H1 (cell line): Measurements from ENCODE around the gene FOSL2. TPM values are rescaled to one million over a fixed set of nuclear protein-coding genes. Genes with fewer than 3 reads are reported as not detected.

Experiments used
- CTCF ChIA-PET: fragments of 300-600 bp; sonication (Branson Sonifier 250); formaldehyde crosslinking; loops from one replicate; lab custom pipeline; 2021; ENCODE audit not compliant: partially characterized antibody; lab: Charles Lee
- POLR2A ChIA-PET: fragments of 300-600 bp; sonication (Branson Sonifier 250); formaldehyde crosslinking; loops from one replicate; lab custom pipeline; 2021; ENCODE audit warnings: inconsistent platforms; ENCODE audit not compliant: partially characterized antibody; lab: Charles Lee
- DNase-seq, 2 experiments: peaks; one replicate each; pipeline versions ENCODE4 v3.0.0 to v3.0.0-alpha.2; 2010 to 2022; ENCODE audit warnings: low spot score in 2 of 2, low read depth in 1 of 2, mixed read lengths in 1 of 2
- FAIRE-seq: peaks from 2 replicates; lab custom pipeline; 2011; peaks lifted over from hg19 to GRCh38; lab: Jason Lieb, UNC
- H2AFZ ChIP-seq: 2 replicates; pipeline ENCODE4 v1.8.1; 2012; ENCODE audit warnings: low read length, inconsistent platforms
- H2AK5ac ChIP-seq: 2 replicates; pipeline ENCODE4 v1.6.1; 2013; ENCODE audit warnings: low read depth, low read length
- H2BK120ac ChIP-seq: replicated peaks from 2 replicates; pipeline ENCODE3; 2013; ENCODE audit warnings: low read depth, low read length, inconsistent platforms
- H2BK12ac ChIP-seq: 2 replicates; pipeline ENCODE4 v1.6.1; 2013; ENCODE audit warnings: low read depth, low read length
- H2BK15ac ChIP-seq: 2 replicates; pipeline ENCODE4 v1.6.1; 2013; ENCODE audit warnings: low read length
- H2BK20ac ChIP-seq: 2 replicates; pipeline ENCODE4 v1.6.1; 2013; ENCODE audit warnings: low read length
- H2BK5ac ChIP-seq: 2 replicates; pipeline ENCODE4 v1.6.1; 2013; ENCODE audit warnings: low read depth, low read length
- H3K14ac ChIP-seq: 2 replicates; pipeline ENCODE4 v1.6.1; 2013; ENCODE audit warnings: inconsistent platforms; ENCODE audit not compliant: insufficient read length
- H3K18ac ChIP-seq: 2 replicates; pipeline ENCODE4 v1.6.1; 2013; ENCODE audit warnings: low read length; ENCODE audit errors: extremely low read depth
- H3K23ac ChIP-seq: 2 replicates; pipeline ENCODE4 v1.6.1; 2013; ENCODE audit warnings: inconsistent platforms; ENCODE audit not compliant: insufficient read length
- H3K23me2 ChIP-seq: 2 replicates; pipeline ENCODE4 v1.6.1; 2013; ENCODE audit warnings: low read depth, low read length
- H3K27ac ChIP-seq: 2 replicates; pipeline ENCODE4 v1.6.1; 2011; ENCODE audit warnings: low read depth, low read length, inconsistent platforms
- H3K27me3 ChIP-seq, 4 experiments: replicated peaks in 1 of 4; 1 replicate in 1 of 4; 2 replicates in 3 of 4; pipeline versions ENCODE4 v1.6.1 to v1.8.1; 2011 to 2013; ENCODE audit warnings: low read length in 3 of 4, mild to moderate bottlenecking in 3 of 4, inconsistent platforms in 2 of 4, mixed read lengths in 2 of 4, moderate library complexity in 1 of 4; ENCODE audit not compliant: control insufficient read depth in 3 of 4, insufficient read depth in 3 of 4; ENCODE audit errors: extremely low read depth in 1 of 4
- H3K36me3 ChIP-seq, 4 experiments: 2 replicates each; pipeline versions ENCODE4 v1.6.1 to v1.8.1; 2011 to 2013; ENCODE audit warnings: mild to moderate bottlenecking in 4 of 4, low read length in 3 of 4, moderate library complexity in 2 of 4, control low read depth in 1 of 4, inconsistent platforms in 1 of 4; ENCODE audit not compliant: insufficient read depth in 4 of 4, control insufficient read depth in 2 of 4
- H3K4ac ChIP-seq: replicated peaks from 2 replicates; pipeline ENCODE3; 2013; ENCODE audit warnings: low read length, low read depth, mixed read lengths, inconsistent platforms; ENCODE audit not compliant: insufficient read length
- H3K4me1 ChIP-seq, 4 experiments: replicated peaks in 1 of 4; 1 replicate in 1 of 4; 2 replicates in 3 of 4; pipeline versions ENCODE4 v1.6.1 to v1.8.1; 2011 to 2013; ENCODE audit warnings: low read length in 3 of 4, inconsistent platforms in 2 of 4, mixed read lengths in 1 of 4; ENCODE audit not compliant: insufficient read depth in 4 of 4, control insufficient read depth in 3 of 4
- H3K4me2 ChIP-seq, 2 experiments: 2 replicates each; pipeline versions ENCODE4 v1.6.1 to v1.8.1; 2011 to 2013; ENCODE audit warnings: low read depth in 2 of 2, low read length in 2 of 2, control low read depth in 1 of 2, inconsistent platforms in 1 of 2, mild to moderate bottlenecking in 1 of 2; ENCODE audit not compliant: insufficient read depth in 1 of 2
- H3K4me3 ChIP-seq, 4 experiments: fragments of 200-600, 300-600 bp in 1 of 4; sonication (generic), shearing (Covaris generic), sonication (Bioruptor Twin) in 1 of 4; 2 replicates each; pipeline versions ENCODE4 v1.5.1 to v1.8.1; 2011 to 2016; ENCODE audit warnings: low read length in 4 of 4, low read depth in 3 of 4, control low read depth in 2 of 4, inconsistent platforms in 2 of 4, mild to moderate bottlenecking in 2 of 4, mixed read lengths in 1 of 4, moderate library complexity in 1 of 4; ENCODE audit not compliant: insufficient read depth in 2 of 4; ENCODE audit errors: extremely low read depth in 1 of 4
- H3K56ac ChIP-seq: replicated peaks from 2 replicates; pipeline ENCODE3; 2013; ENCODE audit warnings: low read depth, mild to moderate bottlenecking, mixed read lengths, low read length, inconsistent platforms; ENCODE audit not compliant: insufficient read length
- H3K79me1 ChIP-seq: 2 replicates; pipeline ENCODE4 v1.6.1; 2013; ENCODE audit warnings: low read depth, low read length, control low read depth
- H3K79me2 ChIP-seq, 2 experiments: 2 replicates each; pipeline versions ENCODE4 v1.6.1 to v1.8.1; 2012 to 2013; ENCODE audit warnings: low read length in 2 of 2, mild to moderate bottlenecking in 2 of 2, inconsistent platforms in 1 of 2; ENCODE audit not compliant: insufficient read depth in 2 of 2, control insufficient read depth in 1 of 2
- H3K9ac ChIP-seq, 4 experiments: replicated peaks in 1 of 4; 1 replicate in 1 of 4; 2 replicates in 3 of 4; pipeline versions ENCODE4 v1.6.1 to v1.8.1; 2011 to 2013; ENCODE audit warnings: low read depth in 3 of 4, low read length in 3 of 4, control low read depth in 2 of 4, mild to moderate bottlenecking in 2 of 4, moderate library complexity in 2 of 4, inconsistent platforms in 1 of 4; ENCODE audit errors: extremely low read depth in 1 of 4
- H3K9me3 ChIP-seq, 2 experiments: 2 replicates each; pipeline versions ENCODE4 v1.6.1 to v1.8.1; 2012 to 2013; ENCODE audit warnings: mild to moderate bottlenecking in 2 of 2, moderate library complexity in 2 of 2, control low read depth in 1 of 2, inconsistent platforms in 1 of 2, low read depth in 1 of 2, low read length in 1 of 2, mixed read lengths in 1 of 2; ENCODE audit not compliant: insufficient read depth in 2 of 2
- H4K20me1 ChIP-seq, 2 experiments: replicated peaks in 1 of 2; 2 replicates each; pipeline versions ENCODE3 to v1.8.1; 2011 to 2013; ENCODE audit warnings: inconsistent platforms in 2 of 2, low read length in 2 of 2, mild to moderate bottlenecking in 1 of 2; ENCODE audit not compliant: insufficient read depth in 2 of 2, control insufficient read depth in 1 of 2
- H4K5ac ChIP-seq: 2 replicates; pipeline ENCODE4 v1.6.1; 2013; ENCODE audit warnings: low read length, low read depth, mixed read lengths, inconsistent platforms; ENCODE audit not compliant: insufficient read length
- H4K8ac ChIP-seq: 2 replicates; pipeline ENCODE4 v1.8.0; 2013; ENCODE audit warnings: mild to moderate bottlenecking, moderate library complexity, low read length, inconsistent platforms; ENCODE audit not compliant: insufficient read depth; ENCODE audit errors: extremely low read depth
- H4K91ac ChIP-seq: replicated peaks from 2 replicates; pipeline ENCODE3; 2013; ENCODE audit warnings: low read length, mixed read lengths, inconsistent platforms; ENCODE audit not compliant: insufficient read length
- BRCA1 ChIP-seq: IDR thresholded peaks from 2 replicates; pipeline ENCODE4 v1.6.1; 2012; ENCODE audit warnings: low read depth, low read length, improper control_type of control experiment
- MAX ChIP-seq: IDR thresholded peaks from 2 replicates; pipeline ENCODE4 v1.6.1; 2012; ENCODE audit warnings: inconsistent platforms
- WGBS, 2 experiments: shearing (Covaris generic) in 1 of 2; methylation state at CpG; one replicate each; pipeline versions ENCODE4 v1.1.6 to v1.1.7; 2013 to 2015; ENCODE audit warnings: low lambda C conversion rate in 2 of 2, mixed read lengths in 2 of 2, inconsistent platforms in 1 of 2, low coverage in 1 of 2, missing lambda C conversion rate in 1 of 2; ENCODE audit not compliant: insufficient replicate concordance in 2 of 2, insufficient coverage in 1 of 2, insufficient read length in 1 of 2; ENCODE audit errors: extremely low coverage in 1 of 2, missing lambda C conversion rate in 1 of 2; 5-methylcytosine and 5-hydroxymethylcytosine counted together
- polyA plus RNA-seq, 7 experiments: library from polyadenylated mRNA; depleted of rRNA in 3 of 7; stranded (reverse) in 5 of 7; unstranded in 2 of 7; fragments of >200 nt in 5 of 7; fragments of 200-250 nt in 2 of 7; gene quantifications; 1 replicate in 5 of 7; 2 replicates in 1 of 7; 4 replicates in 1 of 7; pipeline versions ENCODE4 v1.2.1 to v1.2.3, GENCODE V29; 2011 to 2013; ENCODE audit warnings: missing spikeins in 2 of 7, mixed read lengths in 2 of 7
- total RNA-seq: library from RNA; stranded (reverse); fragmentation: NEBNext Ultra II Directional; extraction: Animal tissue kit (Norgen Biotek cat#: 25700); gene quantifications from 2 replicates; pipeline ENCODE4 v1.2.1, GENCODE V29; 2021

Gene FOSL2
- total and polyA plus RNA-seq, 2 of the 8 experiments (the other 6 are each of a cell fraction or from before 2014, with no cell fraction given): 1.5 to 4.5 TPM

GRCh38 chr2:28366496-28367282 is 26.0 kb upstream of the FOSL2 start:
- H3K4me2 ChIP-seq: no peak overlapping the region
- 83% methylated on average over 19 of the region's 19 CpGs; no CpG with 5 or more reads in 1 of the 2 experiments for WGBS, 2 experiments

More at GRCh38 chr2:28366496-28367282, 26.0 kb upstream of the FOSL2 start:
- Histone ChIP-seq H3K56ac (no peak overlapping the region), H3K36me3 (no peaks in the 10 kb centered on the region), H2BK15ac (no peak overlapping the region; the same call in 1 of the 2 replicates), H2BK20ac (0 out of 2 replicates have a peak overlapping the region, but pooled peaks have one; percentile 34), H3K23me2 (no peaks in the 10 kb centered on the region), H3K4me3 (no peak overlapping the region), H2AK5ac (no peak overlapping the region), H3K23ac (no peak overlapping the region), H2BK12ac (no peak overlapping the region), H4K20me1 (no peaks in the 10 kb centered on the region), H2BK5ac (peak overlapping the region; percentile 35; the same call in 1 of the 2 replicates), H3K27ac (no peak overlapping the region), H4K91ac (no peak overlapping the region), H3K27me3 (peaks cover 0 to 2% (median 0%) of the 10 kb centered on the region in 4 experiments; a peak in 2 of 7 replicates), H3K9me3 (no peaks in the 10 kb centered on the region), H4K8ac (no peak overlapping the region), H4K5ac (no peak overlapping the region), H3K14ac (no peak overlapping the region), H3K4me1 (peaks cover 0 to 3% (median 0%) of the 10 kb centered on the region in 4 experiments; a peak in 1 of 7 replicates), H3K4ac (no peak overlapping the region), H3K9ac (no peak overlapping the region), H3K79me1 (no peaks in the 10 kb centered on the region), H3K79me2 (no peaks in the 10 kb centered on the region), H3K18ac (no peak overlapping the region), H2AFZ (no peak overlapping the region), H2BK120ac (no peak overlapping the region)
- FAIRE-seq: no peak
- CTCF ChIA-PET: interaction anchor here (0.8 to 1.4 kb wide), 4 partner anchors 16 to 683 kb away, joined by 3 read pairs; no protein-coding TSS in a partner anchor
- POLR2A ChIA-PET: interaction anchor here (0.9 kb wide), 1 partner anchor 65 kb away, joined by 3 read pairs; no protein-coding TSS in a partner anchor
- DNase-seq: no peak
- TF ChIP-seq MAX (no peak), BRCA1 (no peak)
